LNCaP clone FGC (cell line): ENCODE results near the gene BRSK2.

Experiments used
- DNase-seq: peaks from one replicate; pipeline ENCODE4 v3.0.0-alpha.2; 2011; ENCODE audit warnings: low read depth
- H3K4me3 ChIP-seq: 2 replicates; pipeline ENCODE4 v1.5.1; 2011; ENCODE audit warnings: mild to moderate bottlenecking, low read depth, low read length, control low read depth
- TF ChIP-seq, protein P1 (sequence below): IDR thresholded peaks from 2 replicates; pipeline ENCODE4 v1.5.1; 2012; ENCODE audit warnings: mild to moderate bottlenecking; ENCODE audit not compliant: control insufficient read depth, insufficient read depth; ENCODE audit errors: extremely low read depth

Gene BRSK2

GRCh38 chr11:1402355-1403077, 12.8 kb downstream of the BRSK2 start:
- DNase-seq, result no peak
- TF ChIP-seq, protein P1, sequence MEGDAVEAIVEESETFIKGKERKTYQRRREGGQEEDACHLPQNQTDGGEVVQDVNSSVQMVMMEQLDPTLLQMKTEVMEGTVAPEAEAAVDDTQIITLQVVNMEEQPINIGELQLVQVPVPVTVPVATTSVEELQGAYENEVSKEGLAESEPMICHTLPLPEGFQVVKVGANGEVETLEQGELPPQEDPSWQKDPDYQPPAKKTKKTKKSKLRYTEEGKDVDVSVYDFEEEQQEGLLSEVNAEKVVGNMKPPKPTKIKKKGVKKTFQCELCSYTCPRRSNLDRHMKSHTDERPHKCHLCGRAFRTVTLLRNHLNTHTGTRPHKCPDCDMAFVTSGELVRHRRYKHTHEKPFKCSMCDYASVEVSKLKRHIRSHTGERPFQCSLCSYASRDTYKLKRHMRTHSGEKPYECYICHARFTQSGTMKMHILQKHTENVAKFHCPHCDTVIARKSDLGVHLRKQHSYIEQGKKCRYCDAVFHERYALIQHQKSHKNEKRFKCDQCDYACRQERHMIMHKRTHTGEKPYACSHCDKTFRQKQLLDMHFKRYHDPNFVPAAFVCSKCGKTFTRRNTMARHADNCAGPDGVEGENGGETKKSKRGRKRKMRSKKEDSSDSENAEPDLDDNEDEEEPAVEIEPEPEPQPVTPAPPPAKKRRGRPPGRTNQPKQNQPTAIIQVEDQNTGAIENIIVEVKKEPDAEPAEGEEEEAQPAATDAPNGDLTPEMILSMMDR, result no peak
- H3K4me3 ChIP-seq, result no peak overlapping the region

- DNase-seq, result no peak
- TF ChIP-seq, protein P1, result no peak
- no peak overlapping the region for H3K4me3 ChIP-seq
These were observed 13.4 kb downstream of the BRSK2 start for GRCh38 chr11:1403078-1403620.

DNA sequence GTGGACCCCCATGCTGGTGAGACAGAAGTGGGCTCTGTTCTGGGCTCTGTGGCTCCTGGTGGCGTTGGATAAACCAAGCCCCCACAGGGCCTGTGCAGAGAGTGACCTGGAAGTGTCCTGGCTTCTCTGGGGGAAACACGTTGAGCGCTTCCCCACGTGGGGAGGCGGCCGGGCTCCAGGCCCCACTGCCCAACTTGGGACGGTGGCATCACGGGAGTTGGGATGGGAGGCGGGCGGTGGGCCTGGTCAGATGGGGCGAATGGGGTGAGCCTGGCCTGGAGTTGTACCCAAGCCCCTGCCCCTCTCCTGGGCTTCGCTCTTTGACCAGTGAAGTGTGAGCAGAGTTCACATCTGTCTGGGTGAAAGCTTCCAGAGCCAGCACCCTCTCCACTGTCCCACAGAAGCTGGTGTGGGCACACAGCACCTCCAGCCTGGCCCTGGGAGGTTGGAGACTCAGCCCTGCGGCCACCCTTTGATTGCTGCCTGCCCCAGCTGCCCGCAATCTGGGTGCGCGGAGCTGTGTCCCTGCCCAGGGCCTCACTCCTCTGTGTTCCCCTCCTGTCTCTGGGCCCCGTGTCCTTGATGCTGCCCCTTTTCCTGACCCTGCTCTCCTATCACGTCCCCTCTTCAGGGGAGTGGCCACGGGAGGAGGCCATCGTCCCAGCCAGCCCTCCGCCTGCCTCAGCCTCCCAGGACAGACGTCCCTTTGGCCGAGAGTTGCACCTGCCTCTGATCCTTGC, 14.2 kb downstream of the BRSK2 start:
- DNase-seq, result no peak
- TF ChIP-seq, protein P1, result no peak
- no peak overlapping the region for H3K4me3 ChIP-seq

DNA sequence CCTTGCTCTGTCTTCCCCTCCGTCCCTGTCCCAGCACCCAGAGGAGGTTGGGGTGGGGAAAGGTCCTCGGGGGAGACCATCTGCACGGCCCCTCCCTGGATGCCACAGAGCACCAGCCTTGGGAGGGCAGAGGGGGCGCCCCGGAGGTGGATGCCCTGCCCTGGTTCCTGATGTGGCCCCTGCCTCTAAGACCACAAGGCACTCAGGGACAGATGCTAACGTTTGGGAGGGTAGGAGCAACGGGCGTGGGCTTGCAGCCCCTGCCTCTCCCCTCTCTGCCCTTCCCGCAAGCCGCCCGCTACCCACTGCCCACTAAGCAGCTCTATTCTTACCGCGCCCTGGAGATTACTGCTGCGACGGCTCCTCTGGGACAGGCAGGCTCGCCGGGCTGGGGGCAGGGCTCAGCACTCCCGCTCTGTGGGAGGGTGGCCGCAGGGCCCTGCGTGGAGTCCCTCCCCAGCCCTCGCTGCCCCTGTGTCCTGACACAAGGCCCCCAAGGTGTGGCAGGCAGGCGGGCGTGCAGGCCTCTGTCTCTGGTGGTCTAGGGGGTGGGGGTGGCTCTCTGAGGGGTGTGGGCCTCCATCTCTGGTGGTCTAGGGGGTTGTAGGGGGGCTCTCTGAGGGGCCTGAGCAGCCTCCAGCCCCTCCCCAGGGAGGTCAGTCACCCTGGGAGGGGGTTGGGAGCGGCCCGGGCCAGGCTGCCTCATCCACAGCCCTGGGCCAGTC, 14.9 kb downstream of the BRSK2 start:
- no peak overlapping the region for H3K4me3 ChIP-seq
- no peak for DNase-seq
- TF ChIP-seq, protein P1, result no peak

DNA sequence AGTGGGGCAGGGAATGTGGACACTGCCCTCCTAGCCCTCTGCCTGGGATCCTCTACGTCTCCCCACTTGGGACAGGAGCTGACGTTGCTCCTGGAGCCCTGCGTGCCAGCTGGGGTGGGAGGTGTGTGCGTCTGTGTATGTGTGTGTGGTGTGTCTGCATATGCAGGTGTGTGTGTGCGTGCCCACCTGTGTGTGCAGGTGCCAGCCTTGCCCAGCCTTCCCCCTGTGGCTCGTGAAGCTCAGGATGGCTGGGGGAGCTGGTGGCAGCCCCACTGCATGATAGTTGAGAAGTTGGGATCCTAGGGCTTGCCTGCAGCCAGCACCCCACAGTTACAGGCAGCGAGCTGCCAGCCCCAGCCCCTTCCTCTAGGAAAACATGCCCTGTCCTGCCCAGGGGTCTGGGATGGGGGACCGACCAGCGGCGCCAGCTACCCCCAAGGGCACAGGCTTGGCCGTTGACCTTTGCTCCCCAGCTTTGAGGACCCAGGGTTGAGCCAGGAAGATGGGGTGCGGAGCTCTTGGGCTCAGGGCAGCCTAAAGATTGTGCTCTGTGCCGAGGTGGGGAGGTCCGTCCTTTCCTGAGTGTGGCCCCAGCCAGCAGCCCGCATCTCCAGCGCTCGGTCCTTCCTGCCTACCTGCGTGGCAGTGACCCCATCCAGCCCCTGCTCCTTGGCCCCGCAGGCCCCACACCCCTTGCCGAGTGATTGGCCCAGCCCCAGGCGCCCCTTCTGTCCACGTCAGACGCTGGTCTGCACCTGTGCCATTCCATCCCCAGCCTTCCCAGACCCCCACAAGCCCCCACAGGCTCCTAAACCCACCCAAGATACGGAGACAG, 15.7 kb downstream of the BRSK2 start:
- TF ChIP-seq, protein P1, result no peak
- no peak overlapping the region for H3K4me3 ChIP-seq
- DNase-seq, result no peak
